Measurements from ENCODE around the gene KCNMA1. TPM values are rescaled to one million over a fixed set of nuclear protein-coding genes. Genes with fewer than 3 reads are reported as not detected.

The KCNMA1 gene
- polyA plus RNA-seq, 4 donors, result 2.7 to 8.6 (median 7.7) TPM

DNA sequence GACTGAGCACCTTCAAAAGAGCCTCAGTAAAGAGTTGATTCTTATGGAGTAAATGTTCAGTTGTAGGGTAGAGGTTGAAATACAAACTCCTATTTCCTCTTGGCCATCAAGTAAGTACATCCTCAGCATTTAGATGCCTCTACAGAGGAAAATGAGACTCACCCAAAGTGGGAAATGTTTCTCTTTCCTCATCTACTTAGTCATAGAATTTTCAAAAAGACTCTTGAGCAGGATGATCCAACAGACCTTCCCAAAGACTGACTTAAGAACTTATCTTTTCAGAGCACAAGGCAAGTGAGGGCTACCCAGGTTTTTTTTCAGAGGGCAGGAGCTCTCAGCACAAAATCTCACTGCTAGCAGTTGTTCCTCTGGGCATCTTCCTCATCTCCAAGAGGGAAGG lies 449.1 kb downstream of the KCNMA1 start:
- H3K27ac ChIP-seq (ENCODE audit: low read depth in 1 of 3, low read length in 2 of 3), result no peak overlapping the region

DNA sequence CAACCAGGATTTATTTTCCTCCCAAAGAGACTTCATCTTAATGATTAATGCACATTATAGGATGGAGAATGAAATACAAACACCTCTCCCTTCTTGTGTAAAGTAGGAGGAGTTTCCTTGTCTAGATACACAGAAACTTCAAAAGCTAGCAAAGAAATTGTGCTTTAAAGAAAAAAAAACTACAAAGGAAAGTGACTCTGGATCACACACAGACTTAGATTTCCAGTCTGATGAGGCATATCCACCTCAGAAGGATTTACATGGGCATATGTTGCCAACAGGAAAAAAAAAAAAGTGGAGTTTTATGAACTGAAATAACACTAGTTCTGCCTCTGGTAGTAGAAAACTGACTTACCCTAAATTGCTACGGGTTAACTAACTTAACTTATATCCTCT lies 449.6 kb downstream of the KCNMA1 start:
- Histone ChIP-seq H3K4me3 (ENCODE audit: low read depth in 1 of 3, low read length in 3 of 3) (no peak overlapping the region), H3K9me3 (ENCODE audit: control insufficient read depth in 2 of 2, insufficient read depth in 1 of 2, low read depth in 1 of 2, low read length in 1 of 2) (no peaks in the 10 kb centered on the region), H3K36me3 (ENCODE audit: control insufficient read depth in 3 of 3, insufficient read depth in 2 of 3, low read depth in 1 of 3, low read length in 3 of 3) (no peaks in the 10 kb centered on the region), H3K4me1 (ENCODE audit: control insufficient read depth in 3 of 3, insufficient read depth in 2 of 3, low read depth in 1 of 3, low read length in 2 of 3) (no peaks in the 10 kb centered on the region), H3K27me3 (ENCODE audit: control insufficient read depth in 3 of 3, insufficient read depth in 3 of 3, low read length in 3 of 3) (peaks cover 0 to 3% (median 0%) of the 10 kb centered on the region in 3 donors), H3K27ac (ENCODE audit: low read depth in 1 of 3, low read length in 2 of 3) (no peak overlapping the region)
- DNase-seq, result no peak
- no peak for FAIRE-seq
- WGBS, 3 donors, result 50 to 74% (median 53%) methylated on average over 1 of the region's 1 CpG

More for the DNA sequence above, 449.1 kb downstream of the KCNMA1 start:
- H3K4me3 ChIP-seq (ENCODE audit: low read depth in 1 of 3, low read length in 3 of 3), result no peak overlapping the region
- FAIRE-seq (no peak), DNase-seq (no peak)
- H3K9me3 ChIP-seq (ENCODE audit: control insufficient read depth in 2 of 2, insufficient read depth in 1 of 2, low read depth in 1 of 2, low read length in 1 of 2), result no peaks in the 10 kb centered on the region
- no peaks in the 10 kb centered on the region for H3K36me3 ChIP-seq (ENCODE audit: control insufficient read depth in 3 of 3, insufficient read depth in 2 of 3, low read depth in 1 of 3, low read length in 3 of 3)
- peaks cover 0 to 5% (median 0%) of the 10 kb centered on the region in 3 donors for H3K27me3 ChIP-seq (ENCODE audit: control insufficient read depth in 3 of 3, insufficient read depth in 3 of 3, low read length in 3 of 3)
- no peaks in the 10 kb centered on the region for H3K4me1 ChIP-seq (ENCODE audit: control insufficient read depth in 3 of 3, insufficient read depth in 2 of 3, low read depth in 1 of 3, low read length in 2 of 3)

GRCh38 chr10:77187376-77187999 lies 450.1 kb downstream of the KCNMA1 start:
- no peak overlapping the region for H3K27ac ChIP-seq (ENCODE audit: low read depth in 1 of 3, low read length in 2 of 3)
- H3K9me3 ChIP-seq (ENCODE audit: control insufficient read depth in 2 of 2, insufficient read depth in 1 of 2, low read depth in 1 of 2, low read length in 1 of 2), result no peaks in the 10 kb centered on the region
- no peak for DNase-seq
- H3K4me1 ChIP-seq (ENCODE audit: control insufficient read depth in 3 of 3, insufficient read depth in 2 of 3, low read depth in 1 of 3, low read length in 2 of 3), result no peaks in the 10 kb centered on the region
- WGBS, 3 donors, result 67 to 79% (median 77%) methylated on average over 9 of the region's 9 CpGs
- peaks cover 0 to 3% (median 0%) of the 10 kb centered on the region in 3 donors for H3K27me3 ChIP-seq (ENCODE audit: control insufficient read depth in 3 of 3, insufficient read depth in 3 of 3, low read length in 3 of 3)
- no peaks in the 10 kb centered on the region for H3K36me3 ChIP-seq (ENCODE audit: control insufficient read depth in 3 of 3, insufficient read depth in 2 of 3, low read depth in 1 of 3, low read length in 3 of 3)
- FAIRE-seq, result no peak
- H3K4me3 ChIP-seq (ENCODE audit: low read depth in 1 of 3, low read length in 3 of 3), result no peak overlapping the region

DNA sequence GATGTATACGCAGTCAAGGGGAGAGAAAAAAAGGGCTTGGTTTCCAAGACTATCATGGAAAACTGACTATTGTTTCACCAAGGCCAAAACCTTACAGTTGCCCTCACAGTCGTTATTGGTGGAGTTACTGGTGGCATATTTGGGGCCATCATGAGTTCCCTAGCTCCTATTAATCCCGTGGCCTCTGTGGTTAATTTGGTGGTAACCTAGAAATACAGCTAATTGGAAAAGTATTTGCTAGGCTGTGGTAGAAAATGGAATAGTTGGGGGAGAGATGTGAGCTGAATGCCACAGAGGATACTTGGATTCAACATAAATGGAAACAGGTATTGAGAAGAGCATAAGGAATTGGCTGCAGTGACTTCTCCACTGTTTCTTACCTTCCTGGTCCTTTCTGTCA lies 450.7 kb downstream of the KCNMA1 start:
- no peaks in the 10 kb centered on the region for H3K9me3 ChIP-seq (ENCODE audit: control insufficient read depth in 2 of 2, insufficient read depth in 1 of 2, low read depth in 1 of 2, low read length in 1 of 2)
- WGBS, 3 donors, result 76 to 85% (median 82%) methylated on average over 3 of the region's 3 CpGs
- H3K27ac ChIP-seq (ENCODE audit: low read depth in 1 of 3, low read length in 2 of 3), result no peak overlapping the region
- peaks cover 0 to 3% (median 0%) of the 10 kb centered on the region in 3 donors for H3K27me3 ChIP-seq (ENCODE audit: control insufficient read depth in 3 of 3, insufficient read depth in 3 of 3, low read length in 3 of 3)
- FAIRE-seq (no peak), DNase-seq (no peak)
- no peaks in the 10 kb centered on the region for H3K36me3 ChIP-seq (ENCODE audit: control insufficient read depth in 3 of 3, insufficient read depth in 2 of 3, low read depth in 1 of 3, low read length in 3 of 3)
- no peaks in the 10 kb centered on the region for H3K4me1 ChIP-seq (ENCODE audit: control insufficient read depth in 3 of 3, insufficient read depth in 2 of 3, low read depth in 1 of 3, low read length in 2 of 3)
- H3K4me3 ChIP-seq (ENCODE audit: low read depth in 1 of 3, low read length in 3 of 3), result no peak overlapping the region

- DNase-seq, result no peak
- Histone ChIP-seq H3K27me3 (ENCODE audit: control insufficient read depth in 3 of 3, insufficient read depth in 3 of 3, low read length in 3 of 3) (peaks cover 0 to 3% (median 0%) of the 10 kb centered on the region in 3 donors), H3K27ac (ENCODE audit: low read depth in 1 of 3, low read length in 2 of 3) (no peak overlapping the region), H3K9me3 (ENCODE audit: control insufficient read depth in 2 of 2, insufficient read depth in 1 of 2, low read depth in 1 of 2, low read length in 1 of 2) (no peaks in the 10 kb centered on the region), H3K36me3 (ENCODE audit: control insufficient read depth in 3 of 3, insufficient read depth in 2 of 3, low read depth in 1 of 3, low read length in 3 of 3) (no peaks in the 10 kb centered on the region), H3K4me1 (ENCODE audit: control insufficient read depth in 3 of 3, insufficient read depth in 2 of 3, low read depth in 1 of 3, low read length in 2 of 3) (no peaks in the 10 kb centered on the region), H3K4me3 (ENCODE audit: low read depth in 1 of 3, low read length in 3 of 3) (no peak overlapping the region)
- no peak for FAIRE-seq
- WGBS, 3 donors, result 59 to 69% (median 65%) methylated on average over 2 of the region's 2 CpGs
These were observed 451.9 kb downstream of the KCNMA1 start for GRCh38 chr10:77185696-77186095.

GRCh38 chr10:77182803-77183202 lies 454.8 kb downstream of the KCNMA1 start:
- Histone ChIP-seq H3K9me3 (ENCODE audit: control insufficient read depth in 2 of 2, insufficient read depth in 1 of 2, low read depth in 1 of 2, low read length in 1 of 2) (no peaks in the 10 kb centered on the region), H3K36me3 (ENCODE audit: control insufficient read depth in 3 of 3, insufficient read depth in 2 of 3, low read depth in 1 of 3, low read length in 3 of 3) (no peaks in the 10 kb centered on the region), H3K4me3 (ENCODE audit: low read depth in 1 of 3, low read length in 3 of 3) (no peak overlapping the region), H3K27me3 (ENCODE audit: control insufficient read depth in 3 of 3, insufficient read depth in 3 of 3, low read length in 3 of 3) (no peaks in the 10 kb centered on the region), H3K27ac (ENCODE audit: low read depth in 1 of 3, low read length in 2 of 3) (no peak overlapping the region), H3K4me1 (ENCODE audit: control insufficient read depth in 3 of 3, insufficient read depth in 2 of 3, low read depth in 1 of 3, low read length in 2 of 3) (no peaks in the 10 kb centered on the region)
- FAIRE-seq (no peak), DNase-seq (no peak)
- 62 to 81% (median 77%) methylated on average over 1 of the region's 1 CpG for WGBS, 3 donors

DNA sequence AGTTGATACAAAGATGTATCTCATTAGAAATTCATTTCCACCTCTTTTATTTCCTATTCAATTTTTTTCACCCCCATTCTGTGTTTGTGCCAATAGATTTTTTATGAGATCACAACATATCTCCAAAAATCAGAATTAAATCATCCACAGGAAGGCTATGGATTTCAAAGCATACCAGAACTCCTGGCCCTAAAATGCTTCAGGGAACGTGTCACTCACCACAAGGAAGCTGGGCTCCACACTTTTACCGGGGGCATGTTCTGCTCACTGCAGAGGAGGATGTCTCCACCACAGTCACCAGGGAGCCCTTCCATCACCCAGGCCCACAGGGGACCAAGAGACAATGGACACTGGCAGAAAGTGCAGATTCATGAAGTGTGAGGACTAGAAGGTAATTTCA lies 456.8 kb downstream of the KCNMA1 start:
- 83 to 88% (median 86%) methylated on average over 2 of the region's 2 CpGs for WGBS, 3 donors

DNA sequence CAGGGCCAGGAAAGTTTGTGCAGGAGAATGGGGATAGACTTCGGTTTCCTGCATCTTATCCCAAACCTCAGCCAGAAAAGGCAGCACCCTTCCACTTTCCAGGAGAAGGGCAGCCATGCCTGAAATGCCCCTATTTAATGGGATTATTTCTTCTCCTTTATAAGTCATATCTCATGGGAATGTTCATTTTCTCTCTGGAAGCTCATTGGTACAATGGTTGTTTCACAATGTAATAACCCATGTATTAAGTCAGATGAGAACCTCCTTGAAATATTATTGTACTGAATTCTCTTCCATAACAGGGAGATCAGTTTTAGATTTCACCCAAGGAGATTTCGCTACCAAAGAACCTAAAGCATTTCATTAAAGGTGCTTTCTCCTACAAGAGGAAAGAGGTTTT lies 457.5 kb downstream of the KCNMA1 start:
- Histone ChIP-seq H3K27ac (ENCODE audit: low read depth in 1 of 3, low read length in 2 of 3) (no peak overlapping the region), H3K4me3 (ENCODE audit: low read depth in 1 of 3, low read length in 3 of 3) (no peak overlapping the region), H3K27me3 (ENCODE audit: control insufficient read depth in 3 of 3, insufficient read depth in 3 of 3, low read length in 3 of 3) (no peaks in the 10 kb centered on the region), H3K36me3 (ENCODE audit: control insufficient read depth in 3 of 3, insufficient read depth in 2 of 3, low read depth in 1 of 3, low read length in 3 of 3) (no peaks in the 10 kb centered on the region), H3K4me1 (ENCODE audit: control insufficient read depth in 3 of 3, insufficient read depth in 2 of 3, low read depth in 1 of 3, low read length in 2 of 3) (no peaks in the 10 kb centered on the region), H3K9me3 (ENCODE audit: control insufficient read depth in 2 of 2, insufficient read depth in 1 of 2, low read depth in 1 of 2, low read length in 1 of 2) (no peaks in the 10 kb centered on the region)
- FAIRE-seq (no peak), DNase-seq (no peak)
- WGBS, 3 donors, result 90 to 93% (median 92%) methylated on average over 2 of the region's 2 CpGs

More for the DNA sequence above, 456.8 kb downstream of the KCNMA1 start:
- H3K27me3 ChIP-seq (ENCODE audit: control insufficient read depth in 3 of 3, insufficient read depth in 3 of 3, low read length in 3 of 3), result no peaks in the 10 kb centered on the region
- DNase-seq (no peak), FAIRE-seq (no peak)
- no peak overlapping the region for H3K4me3 ChIP-seq (ENCODE audit: low read depth in 1 of 3, low read length in 3 of 3)
- no peaks in the 10 kb centered on the region for H3K36me3 ChIP-seq (ENCODE audit: control insufficient read depth in 3 of 3, insufficient read depth in 2 of 3, low read depth in 1 of 3, low read length in 3 of 3)
- no peaks in the 10 kb centered on the region for H3K4me1 ChIP-seq (ENCODE audit: control insufficient read depth in 3 of 3, insufficient read depth in 2 of 3, low read depth in 1 of 3, low read length in 2 of 3)
- H3K27ac ChIP-seq (ENCODE audit: low read depth in 1 of 3, low read length in 2 of 3), result no peak overlapping the region
- no peaks in the 10 kb centered on the region for H3K9me3 ChIP-seq (ENCODE audit: control insufficient read depth in 2 of 2, insufficient read depth in 1 of 2, low read depth in 1 of 2, low read length in 1 of 2)

Measured in small intestine (tissue), 7 donors.